K562 (cell line): ENCODE data around the gene ARHGAP15. TPM values are rescaled to one million over a fixed set of nuclear protein-coding genes. Genes with fewer than 3 reads are reported as not detected.

Source experiments
- ATAC-seq: fragments of 200-7000 bp; cut with Tn5 transposase; 3 replicates; pipeline ENCODE4 v1.9.1; 2020; ENCODE audit warnings: moderate library complexity
- BruUV-seq: library from RNA; stranded (reverse); fragments of 400-500 nt; replicated peaks from 2 replicates; lab custom pipeline; 2021; lab: Mats Ljungman, UMichigan
- CTCF ChIA-PET: fragments of 300-600 bp; formaldehyde crosslinking; extraction: SDS; loops from one replicate; lab custom pipeline; 2021; ENCODE audit warnings: low intra/inter-chr PET ratio; lab: Yijun Ruan, JAX
- POLR2A ChIA-PET: fragments of 300-600, 350-650 bp; sonication (Branson Sonifier 250); formaldehyde crosslinking; extraction: SDS; loops from one replicate; lab custom pipeline; 2021; ENCODE audit warnings: antibody characterized with exemption, inconsistent platforms; lab: Yijun Ruan, JAX
- DNase-seq, 4 experiments: peaks; one replicate each; pipeline versions ENCODE4 v3.0.0 to v3.0.0-alpha.2; 2011 to 2018; ENCODE audit warnings: low spot score in 3 of 4, mixed read lengths in 3 of 4; ENCODE audit errors: extremely low read depth in 1 of 4
- FAIRE-seq: peaks from 2 replicates; lab custom pipeline; 2011; peaks lifted over from hg19 to GRCh38; lab: Jason Lieb, UNC
- H2AFZ ChIP-seq: 2 replicates; pipeline ENCODE4 v1.6.0; 2011; ENCODE audit warnings: low read depth, low read length, control low read depth, inconsistent platforms
- H3K27ac ChIP-seq: fragments of 200-600 bp; 3 replicates; pipeline ENCODE4 v1.8.0; 2011; ENCODE audit warnings: low read depth, mild to moderate bottlenecking, control low read depth, inconsistent platforms, low read length, moderate library complexity, mixed read lengths; ENCODE audit errors: extremely low read depth
- H3K27me3 ChIP-seq, 2 experiments: fragments of 300-600 bp in 1 of 2; 2 replicates in 1 of 2; 3 replicates in 1 of 2; pipeline versions ENCODE4 v1.6.0 to v1.8.0; 2011; ENCODE audit warnings: inconsistent platforms in 2 of 2, low read length in 2 of 2, mild to moderate bottlenecking in 1 of 2, mixed read lengths in 1 of 2, moderate library complexity in 1 of 2; ENCODE audit not compliant: control insufficient read depth in 2 of 2, insufficient read depth in 2 of 2
- H3K36me3 ChIP-seq: fragments of 300-600 bp; 3 replicates; pipeline ENCODE4 v1.8.0; 2011; ENCODE audit warnings: mild to moderate bottlenecking, low read length, inconsistent platforms; ENCODE audit not compliant: control insufficient read depth, insufficient read depth
- H3K4me1 ChIP-seq, 2 experiments: fragments of 200-600 bp in 1 of 2; replicated peaks in 1 of 2; 2 replicates in 1 of 2; 3 replicates in 1 of 2; pipeline versions ENCODE4 v1.5.1 to v1.8.0; 2011; ENCODE audit warnings: inconsistent platforms in 2 of 2, low read length in 2 of 2, mild to moderate bottlenecking in 1 of 2, mixed read lengths in 1 of 2, moderate library complexity in 1 of 2; ENCODE audit not compliant: control insufficient read depth in 2 of 2, insufficient read depth in 2 of 2
- H3K4me2 ChIP-seq: 2 replicates; pipeline ENCODE4 v1.6.1; 2011; ENCODE audit warnings: low read length, control low read depth, inconsistent platforms, mixed read lengths; ENCODE audit not compliant: insufficient read depth
- H3K4me3 ChIP-seq: fragments of 200-600 bp; sonication (generic), shearing (Covaris generic); 2 replicates; pipeline ENCODE4 v1.5.1; 2016; ENCODE audit warnings: control low read depth, inconsistent platforms
- H3K79me2 ChIP-seq: fragments of 200-600 bp; 3 replicates; pipeline ENCODE4 v1.8.0; 2011; ENCODE audit warnings: low read length, inconsistent platforms; ENCODE audit not compliant: control insufficient read depth, insufficient read depth
- H3K9ac ChIP-seq, 2 experiments: 2 replicates each; pipeline versions ENCODE4 v1.6.0 to v1.6.1; 2011; ENCODE audit warnings: low read depth in 2 of 2, low read length in 2 of 2, control low read depth in 1 of 2, inconsistent platforms in 1 of 2, mild to moderate bottlenecking in 1 of 2, mixed read lengths in 1 of 2; ENCODE audit not compliant: insufficient read depth in 1 of 2
- H3K9me1 ChIP-seq: one replicate; pipeline ENCODE4 v1.6.0; 2011; ENCODE audit warnings: inconsistent platforms, mild to moderate bottlenecking, low read length, moderate library complexity; ENCODE audit not compliant: control insufficient read depth, insufficient read depth
- H3K9me3 ChIP-seq: replicated peaks from 2 replicates; pipeline ENCODE4 v1.5.1; 2011; ENCODE audit warnings: low read depth, low read length, inconsistent platforms; ENCODE audit not compliant: control insufficient read depth, insufficient read depth
- H4K20me1 ChIP-seq: replicated peaks from 2 replicates; pipeline ENCODE4 v1.6.1; 2011; ENCODE audit warnings: low read length, inconsistent platforms, mixed read lengths; ENCODE audit not compliant: control insufficient read depth, insufficient read depth
- ARID3A ChIP-seq: IDR thresholded peaks from 2 replicates; pipeline ENCODE4 v1.6.1; 2012; ENCODE audit warnings: low read depth, low read length, improper control_type of control experiment, borderline replicate concordance
- BRD9 ChIP-seq: fragments of 450-650 bp; IDR thresholded peaks from 2 replicates; pipeline ENCODE4 v1.6.1; 2018; ENCODE audit warnings: low read depth; ENCODE audit not compliant: partially characterized antibody
- BRF1 ChIP-seq: IDR thresholded peaks from 3 replicates; pipeline ENCODE4 v1.6.1; 2011; ENCODE audit warnings: borderline replicate concordance, mild to moderate bottlenecking; ENCODE audit not compliant: insufficient read length; ENCODE audit errors: extremely low read depth
- DPF2 ChIP-seq: fragments of 450-650 bp; IDR thresholded peaks from 2 replicates; pipeline ENCODE4 v1.6.1; 2016
- HMG20B ChIP-seq: fragments of 250-450 bp; sonication (Bioruptor Pico); IDR thresholded peaks from 2 replicates; pipeline ENCODE4 v1.5.0; 2021; ENCODE audit warnings: mild to moderate bottlenecking
- NFIC ChIP-seq: fragments of 450-650 bp; IDR thresholded peaks from 2 replicates; pipeline ENCODE4 v1.6.1; 2017; ENCODE audit warnings: mild to moderate bottlenecking, inconsistent platforms
- NR2F6 ChIP-seq: fragments of 450-650 bp; formaldehyde crosslinking; IDR thresholded peaks from 2 replicates; pipeline ENCODE4 v1.4.0; 2020; ENCODE audit warnings: mild to moderate bottlenecking
- SMARCE1 ChIP-seq: fragments of 450-650 bp; IDR thresholded peaks from 2 replicates; pipeline ENCODE4 v1.7.1; 2016; ENCODE audit warnings: mild to moderate bottlenecking
- TCF3 ChIP-seq: sonication (generic); formaldehyde crosslinking; IDR thresholded peaks from 2 replicates; pipeline ENCODE4 v1.4.0; 2020; ENCODE audit warnings: mild to moderate bottlenecking, missing genetic modification reagents
- ZBTB7A ChIP-seq: IDR thresholded peaks from 2 replicates; pipeline ENCODE4 v1.6.1; 2011; ENCODE audit warnings: low read depth, mild to moderate bottlenecking, low read length, moderate library complexity, borderline replicate concordance; ENCODE audit not compliant: control insufficient read depth
- WGBS: fragments of 100-300 bp; shearing (Covaris generic); methylation state at CpG from one replicate; pipeline ENCODE4 v1.1.6; 2016; ENCODE audit warnings: low coverage, mixed read lengths; ENCODE audit not compliant: insufficient coverage; ENCODE audit errors: missing lambda C conversion rate; 5-methylcytosine and 5-hydroxymethylcytosine counted together
- in situ Hi-C: fragments of 300-500 bp; cut with MboI; formaldehyde crosslinking; loops from 4 replicates; pipeline ENCODE4 v1.15.0; 2018; ENCODE audit warnings: inconsistent platforms, mixed read lengths
- intact Hi-C: fragments of 100-400 bp; cut with micrococcal nuclease; formaldehyde crosslinking; loops from 2 replicates; pipeline ENCODE4 v1.14.2; 2022
- polyA plus RNA-seq, 8 experiments: library from polyadenylated mRNA; depleted of rRNA in 4 of 8; stranded (reverse) in 5 of 8; unstranded in 3 of 8; fragments of >200 nt; fragmentation: Nextera tagmentation in 2 of 8; fragmentation: Illumina TruSeq in 1 of 8; extraction: Ambion mirVana in 2 of 8; extraction: Trizol in 1 of 8; gene quantifications; 2 replicates each; pipeline versions ENCODE4 v1.2.1 to v1.2.3, GENCODE V29; 2011 to 2014; ENCODE audit warnings: inconsistent platforms in 1 of 8, missing spikeins in 1 of 8
- total RNA-seq, 7 experiments: library from RNA; depleted of rRNA in 6 of 7; stranded (reverse); fragments of >200 nt in 6 of 7; fragmentation: Illumina TruSeq in 2 of 7; extraction: Trizol in 2 of 7; gene quantifications; 2 replicates each; pipeline versions ENCODE4 v1.2.1 to v1.2.3, GENCODE V29; 2011 to 2021; ENCODE audit warnings: low replicate concordance in 1 of 7
- TF ChIP-seq, protein P1 (sequence below): fragments of 250-450 bp; sonication (Bioruptor Pico); IDR thresholded peaks from 2 replicates; pipeline ENCODE4 v1.4.0; 2020; ENCODE audit warnings: mild to moderate bottlenecking
- TF ChIP-seq, protein P2 (sequence below): sonication (generic); formaldehyde crosslinking; IDR thresholded peaks from 2 replicates; pipeline ENCODE4 v1.8.0; 2023; ENCODE audit warnings: mild to moderate bottlenecking, missing genetic modification reagents
- TF ChIP-seq, protein P3 (sequence below): fragments of 250-450 bp; sonication (Bioruptor Pico); IDR thresholded peaks from 2 replicates; pipeline ENCODE4 v1.8.0; 2022; ENCODE audit warnings: inconsistent platforms, mild to moderate bottlenecking, moderate library complexity, borderline replicate concordance

ARHGAP15 gene
- total and polyA plus RNA-seq, 9 of the 15 experiments (the other 6 are each of a cell fraction or from before 2014, with no cell fraction given) = 1.5 to 17.9 (median 7.9) TPM

GRCh38 chr2:143345887-143346787 is 216.9 kb downstream of the ARHGAP15 start:
- H3K79me2 ChIP-seq = no peaks in the 10 kb centered on the region
- no peaks in the 10 kb centered on the region for H3K4me1 ChIP-seq
- POLR2A ChIA-PET = no interaction called here
- 6% methylated on average over 9 of the region's 9 CpGs for WGBS
- no peaks in the 10 kb centered on the region for H3K9me3 ChIP-seq
- in situ Hi-C loops (no loop called here), intact Hi-C loops (no loop called here)
- no peak overlapping the region for H3K27ac ChIP-seq
- BruUV-seq = no TSS peak
- H2AFZ ChIP-seq = no peak overlapping the region
- no peaks in the 10 kb centered on the region for H4K20me1 ChIP-seq
- no peak overlapping the region for H3K9ac ChIP-seq
- TF ChIP-seq NR2F6 (CRISPR knock-in tag) (no peak), HMG20B (no peak), NFIC (no peak), ZBTB7A (no peak), BRD9 (no peak), ARID3A (no peak), BRF1 (no peak), SMARCE1 (no peak), TCF3 (no peak), DPF2 (no peak)
- TF ChIP-seq, protein P1, sequence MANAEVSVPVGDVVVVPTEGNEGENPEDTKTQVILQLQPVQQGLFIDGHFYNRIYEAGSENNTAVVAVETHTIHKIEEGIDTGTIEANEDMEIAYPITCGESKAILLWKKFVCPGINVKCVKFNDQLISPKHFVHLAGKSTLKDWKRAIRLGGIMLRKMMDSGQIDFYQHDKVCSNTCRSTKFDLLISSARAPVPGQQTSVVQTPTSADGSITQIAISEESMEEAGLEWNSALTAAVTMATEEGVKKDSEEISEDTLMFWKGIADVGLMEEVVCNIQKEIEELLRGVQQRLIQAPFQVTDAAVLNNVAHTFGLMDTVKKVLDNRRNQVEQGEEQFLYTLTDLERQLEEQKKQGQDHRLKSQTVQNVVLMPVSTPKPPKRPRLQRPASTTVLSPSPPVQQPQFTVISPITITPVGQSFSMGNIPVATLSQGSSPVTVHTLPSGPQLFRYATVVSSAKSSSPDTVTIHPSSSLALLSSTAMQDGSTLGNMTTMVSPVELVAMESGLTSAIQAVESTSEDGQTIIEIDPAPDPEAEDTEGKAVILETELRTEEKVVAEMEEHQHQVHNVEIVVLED = no peak
- TF ChIP-seq, protein P2, sequence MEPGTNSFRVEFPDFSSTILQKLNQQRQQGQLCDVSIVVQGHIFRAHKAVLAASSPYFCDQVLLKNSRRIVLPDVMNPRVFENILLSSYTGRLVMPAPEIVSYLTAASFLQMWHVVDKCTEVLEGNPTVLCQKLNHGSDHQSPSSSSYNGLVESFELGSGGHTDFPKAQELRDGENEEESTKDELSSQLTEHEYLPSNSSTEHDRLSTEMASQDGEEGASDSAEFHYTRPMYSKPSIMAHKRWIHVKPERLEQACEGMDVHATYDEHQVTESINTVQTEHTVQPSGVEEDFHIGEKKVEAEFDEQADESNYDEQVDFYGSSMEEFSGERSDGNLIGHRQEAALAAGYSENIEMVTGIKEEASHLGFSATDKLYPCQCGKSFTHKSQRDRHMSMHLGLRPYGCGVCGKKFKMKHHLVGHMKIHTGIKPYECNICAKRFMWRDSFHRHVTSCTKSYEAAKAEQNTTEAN (CRISPR knock-in tag) = no peak
- TF ChIP-seq, protein P3, sequence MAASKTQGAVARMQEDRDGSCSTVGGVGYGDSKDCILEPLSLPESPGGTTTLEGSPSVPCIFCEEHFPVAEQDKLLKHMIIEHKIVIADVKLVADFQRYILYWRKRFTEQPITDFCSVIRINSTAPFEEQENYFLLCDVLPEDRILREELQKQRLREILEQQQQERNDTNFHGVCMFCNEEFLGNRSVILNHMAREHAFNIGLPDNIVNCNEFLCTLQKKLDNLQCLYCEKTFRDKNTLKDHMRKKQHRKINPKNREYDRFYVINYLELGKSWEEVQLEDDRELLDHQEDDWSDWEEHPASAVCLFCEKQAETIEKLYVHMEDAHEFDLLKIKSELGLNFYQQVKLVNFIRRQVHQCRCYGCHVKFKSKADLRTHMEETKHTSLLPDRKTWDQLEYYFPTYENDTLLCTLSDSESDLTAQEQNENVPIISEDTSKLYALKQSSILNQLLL (CRISPR knock-in tag) = no peak
- H3K4me2 ChIP-seq = no peak overlapping the region
- no peaks in the 10 kb centered on the region for H3K36me3 ChIP-seq
- CTCF ChIA-PET = no interaction called here
- H3K4me3 ChIP-seq = no peak overlapping the region
- no peak for FAIRE-seq
- no peak for DNase-seq
- no peaks in the 10 kb centered on the region for H3K9me1 ChIP-seq
- H3K27me3 ChIP-seq = no peaks in the 10 kb centered on the region
- no peak for ATAC-seq
